Neural crest cell (in vitro differentiated cells): Measurements from ENCODE around the gene SPNS3. TPM values are rescaled to one million over a fixed set of nuclear protein-coding genes. Genes with fewer than 3 reads are reported as not detected.

Experiments used
- DNase-seq: peaks from one replicate; pipeline ENCODE4 v3.0.0; 2021; ENCODE audit warnings: low read depth, mixed read lengths, low spot score
- H3K27ac Mint-ChIP-seq: one replicate; pipeline ENCODE4 v1.8.0; 2021; ENCODE audit warnings: mild to moderate bottlenecking, mixed read lengths; ENCODE audit not compliant: unreplicated experiment
- H3K27me3 Mint-ChIP-seq: 2 replicates; pipeline ENCODE4 v1.8.0; 2021; ENCODE audit warnings: low read depth, mild to moderate bottlenecking, mixed read lengths
- H3K36me3 Mint-ChIP-seq: 2 replicates; pipeline ENCODE4 v1.8.0; 2021; ENCODE audit warnings: low read depth, mild to moderate bottlenecking, mixed read lengths
- H3K4me1 Mint-ChIP-seq: 2 replicates; pipeline ENCODE4 v1.8.0; 2021; ENCODE audit warnings: mixed read lengths
- H3K4me3 Mint-ChIP-seq: one replicate; pipeline ENCODE4 v1.8.0; 2021; ENCODE audit warnings: mild to moderate bottlenecking, mixed read lengths
- H3K9me3 Mint-ChIP-seq: 2 replicates; pipeline ENCODE4 v1.8.0; 2021; ENCODE audit warnings: mixed read lengths
- total RNA-seq: library from RNA; stranded (reverse); gene quantifications from 2 replicates; pipeline ENCODE4 v1.2.1, GENCODE V29; 2021
- TF ChIP-seq, protein P1 (sequence below): fragments of 200-600 bp; sonication (generic); conservative IDR thresholded peaks from 2 replicates; pipeline ENCODE4 v1.5.0; 2021; ENCODE audit warnings: antibody characterized with exemption, mild to moderate bottlenecking

Gene SPNS3
- total RNA-seq, 1 donor from 2014 or later = not detected

- no peak for DNase-seq
- Mint-ChIP-seq H3K4me1 (no peaks in the 10 kb centered on the region), H3K27me3 (peaks cover 2% of the 10 kb centered on the region), H3K27ac (peak overlapping the region; percentile 50), H3K4me3 (no peak overlapping the region), H3K36me3 (no peaks in the 10 kb centered on the region), H3K9me3 (no peaks in the 10 kb centered on the region)
- TF ChIP-seq, protein P1, sequence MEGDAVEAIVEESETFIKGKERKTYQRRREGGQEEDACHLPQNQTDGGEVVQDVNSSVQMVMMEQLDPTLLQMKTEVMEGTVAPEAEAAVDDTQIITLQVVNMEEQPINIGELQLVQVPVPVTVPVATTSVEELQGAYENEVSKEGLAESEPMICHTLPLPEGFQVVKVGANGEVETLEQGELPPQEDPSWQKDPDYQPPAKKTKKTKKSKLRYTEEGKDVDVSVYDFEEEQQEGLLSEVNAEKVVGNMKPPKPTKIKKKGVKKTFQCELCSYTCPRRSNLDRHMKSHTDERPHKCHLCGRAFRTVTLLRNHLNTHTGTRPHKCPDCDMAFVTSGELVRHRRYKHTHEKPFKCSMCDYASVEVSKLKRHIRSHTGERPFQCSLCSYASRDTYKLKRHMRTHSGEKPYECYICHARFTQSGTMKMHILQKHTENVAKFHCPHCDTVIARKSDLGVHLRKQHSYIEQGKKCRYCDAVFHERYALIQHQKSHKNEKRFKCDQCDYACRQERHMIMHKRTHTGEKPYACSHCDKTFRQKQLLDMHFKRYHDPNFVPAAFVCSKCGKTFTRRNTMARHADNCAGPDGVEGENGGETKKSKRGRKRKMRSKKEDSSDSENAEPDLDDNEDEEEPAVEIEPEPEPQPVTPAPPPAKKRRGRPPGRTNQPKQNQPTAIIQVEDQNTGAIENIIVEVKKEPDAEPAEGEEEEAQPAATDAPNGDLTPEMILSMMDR = no peak
Measured at GRCh38 chr17:4453812-4454591, 20.3 kb downstream of the SPNS3 start.

DNA sequence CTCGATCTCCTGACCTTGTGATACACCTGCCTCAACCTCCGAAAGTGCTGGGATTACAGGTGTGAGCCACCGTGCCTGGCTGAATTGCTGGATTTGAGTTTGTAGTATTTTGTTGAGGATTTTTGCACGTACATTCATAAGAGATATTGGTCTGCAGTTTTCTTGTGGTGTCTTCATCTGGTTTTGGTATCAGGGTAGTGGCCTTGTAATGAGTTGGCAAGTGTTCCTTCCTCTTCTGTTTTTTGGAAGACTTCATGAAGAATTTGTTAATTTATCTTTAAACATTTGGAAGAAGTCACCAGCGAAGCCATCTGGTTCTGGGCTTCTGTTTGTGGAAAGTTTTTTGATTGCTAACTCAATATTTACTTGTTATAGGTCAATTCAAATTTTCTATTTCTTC lies 26.9 kb downstream of the SPNS3 start:
- no peak overlapping the region for H3K4me3 Mint-ChIP-seq
- peaks cover 9% of the 10 kb centered on the region for H3K27me3 Mint-ChIP-seq
- DNase-seq = no peak
- peaks cover 5% of the 10 kb centered on the region for H3K36me3 Mint-ChIP-seq
- H3K4me1 Mint-ChIP-seq = no peaks in the 10 kb centered on the region
- H3K27ac Mint-ChIP-seq = no peak overlapping the region
- H3K9me3 Mint-ChIP-seq = peaks cover 15% of the 10 kb centered on the region
- TF ChIP-seq, protein P1 = no peak

DNA sequence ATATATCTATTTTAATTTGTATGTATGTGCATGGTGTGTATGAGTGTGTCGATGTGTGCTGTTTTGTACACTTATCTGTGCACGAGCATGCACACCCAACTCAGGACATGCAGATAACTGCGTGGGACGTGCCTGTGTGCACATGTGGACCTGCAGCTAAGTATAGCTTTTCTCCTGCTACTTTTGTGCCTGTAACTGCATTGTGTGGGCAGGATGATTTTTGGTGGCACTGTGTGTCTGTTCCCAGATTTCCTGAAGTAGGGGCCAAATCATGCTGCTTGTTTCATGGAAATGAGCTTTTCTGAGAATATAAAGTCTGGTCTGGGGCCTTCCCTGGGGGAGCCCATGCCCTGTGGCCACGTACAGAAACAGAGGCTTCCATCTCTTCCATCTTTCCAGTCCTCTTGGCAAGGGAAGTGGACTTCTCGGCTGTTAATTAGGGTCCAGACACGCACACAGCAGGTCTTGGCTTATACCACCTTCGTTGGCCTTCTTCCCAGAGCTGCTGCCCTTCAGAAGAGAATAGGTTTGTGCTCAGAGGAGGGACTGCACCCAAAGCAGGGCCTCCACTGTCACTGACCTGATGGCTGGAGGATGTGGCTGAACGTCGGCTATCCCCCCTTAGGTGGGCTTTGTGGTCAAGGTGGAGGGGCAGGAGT lies 30.2 kb downstream of the SPNS3 start:
- TF ChIP-seq, protein P1 = no peak
- Mint-ChIP-seq H3K4me3 (no peak overlapping the region), H3K9me3 (peaks cover 15% of the 10 kb centered on the region), H3K4me1 (peaks cover 3% of the 10 kb centered on the region), H3K27me3 (peaks cover 6% of the 10 kb centered on the region), H3K36me3 (peaks cover 5% of the 10 kb centered on the region), H3K27ac (no peak overlapping the region)
- no peak for DNase-seq

DNA sequence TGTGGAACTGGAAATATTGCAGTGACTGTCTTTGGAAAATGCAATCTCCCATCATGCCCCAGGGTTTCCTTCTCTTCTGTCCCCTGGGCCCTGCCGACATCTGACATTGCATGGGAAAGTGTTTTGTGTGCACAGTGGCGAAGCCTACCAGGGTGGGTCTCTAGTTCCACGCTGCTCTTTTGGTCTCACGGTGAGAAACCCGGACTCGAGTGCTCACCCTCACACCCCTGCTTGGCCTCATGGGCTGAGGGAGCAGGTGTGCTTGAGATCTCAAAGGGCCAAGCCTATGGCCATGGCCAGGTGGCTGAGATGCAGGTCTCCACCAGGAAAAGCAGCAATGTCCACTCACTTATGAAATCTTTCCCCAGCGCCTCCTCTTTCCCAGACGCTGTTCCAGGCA lies 32.0 kb downstream of the SPNS3 start:
- TF ChIP-seq, protein P1 = no peak
- H3K4me3 Mint-ChIP-seq = no peak overlapping the region
- DNase-seq = no peak
- peaks cover 3% of the 10 kb centered on the region for H3K4me1 Mint-ChIP-seq
- no peaks in the 10 kb centered on the region for H3K36me3 Mint-ChIP-seq
- H3K9me3 Mint-ChIP-seq = peaks cover 7% of the 10 kb centered on the region
- peaks cover under 1% of the 10 kb centered on the region for H3K27me3 Mint-ChIP-seq
- no peak overlapping the region for H3K27ac Mint-ChIP-seq

- TF ChIP-seq, protein P1 = no peak
- Mint-ChIP-seq H3K9me3 (peaks cover 2% of the 10 kb centered on the region), H3K27ac (no peak overlapping the region), H3K4me1 (peaks cover 3% of the 10 kb centered on the region), H3K36me3 (no peaks in the 10 kb centered on the region), H3K27me3 (no peaks in the 10 kb centered on the region), H3K4me3 (no peak overlapping the region)
- no peak for DNase-seq
Measured at GRCh38 chr17:4467287-4467686, 33.5 kb downstream of the SPNS3 start.
